SK-N-SH (cell line): ENCODE data around the gene MGST2. TPM values are rescaled to one million over a fixed set of nuclear protein-coding genes. Genes with fewer than 3 reads are reported as not detected.

Source experiments
- CTCF ChIA-PET: fragments of 300-600, 350-600 bp; formaldehyde crosslinking; extraction: SDS; loops from one replicate; lab custom pipeline; 2021; lab: Yijun Ruan, JAX
- POLR2A ChIA-PET: fragments of 350-600 bp; sonication (Branson Sonifier 250); formaldehyde crosslinking; extraction: SDS; loops from one replicate; lab custom pipeline; 2020; ENCODE audit warnings: antibody characterized with exemption, inconsistent platforms; lab: Yijun Ruan, JAX
- DNase-seq: peaks from one replicate; pipeline ENCODE4 v3.0.0; 2012
- H2AFZ ChIP-seq: fragments of 200-600 bp; sonication (generic); 2 replicates; pipeline ENCODE4 v1.8.1; 2016; ENCODE audit warnings: antibody characterized with exemption, mild to moderate bottlenecking, low read depth
- H3F3A ChIP-seq: fragments of 200-600 bp; sonication (generic); replicated peaks from 2 replicates; pipeline ENCODE3; 2016; ENCODE audit warnings: antibody characterized with exemption, mild to moderate bottlenecking; ENCODE audit not compliant: insufficient read depth
- H3K27ac ChIP-seq, 2 experiments: fragments of 200-500 bp in 1 of 2; fragments of 200-600 bp in 1 of 2; sonication (Bioruptor generic) in 1 of 2; sonication (generic), shearing (Covaris generic) in 1 of 2; 2 replicates each; pipeline versions ENCODE4 v1.5.1 to v1.6.1; 2014 to 2016; ENCODE audit warnings: low read depth in 2 of 2, inconsistent platforms in 1 of 2, low read length in 1 of 2, mild to moderate bottlenecking in 1 of 2, mixed read lengths in 1 of 2
- H3K27me3 ChIP-seq: fragments of 200-600 bp; sonication (generic), shearing (Covaris generic); 2 replicates; pipeline ENCODE4 v1.6.1; 2016; ENCODE audit warnings: mixed run types; ENCODE audit not compliant: insufficient read depth
- H3K36me3 ChIP-seq, 2 experiments: fragments of 200-500 bp in 1 of 2; fragments of 200-600 bp in 1 of 2; sonication (Bioruptor generic) in 1 of 2; sonication (generic) in 1 of 2; replicated peaks in 1 of 2; 2 replicates each; pipeline versions ENCODE3 to v1.5.1; 2014 to 2016; ENCODE audit warnings: low read length in 1 of 2, mild to moderate bottlenecking in 1 of 2; ENCODE audit not compliant: insufficient read depth in 2 of 2, control insufficient read depth in 1 of 2
- H3K4me1 ChIP-seq, 2 experiments: fragments of 200-500 bp in 1 of 2; fragments of 200-600 bp in 1 of 2; sonication (Bioruptor generic) in 1 of 2; sonication (generic), shearing (Covaris generic) in 1 of 2; 2 replicates each; pipeline versions ENCODE4 v1.5.1 to v1.6.1; 2014 to 2016; ENCODE audit warnings: low read depth in 1 of 2, low read length in 1 of 2, mixed run types in 1 of 2; ENCODE audit not compliant: insufficient read depth in 2 of 2, control insufficient read depth in 1 of 2
- H3K4me2 ChIP-seq: fragments of 200-600 bp; sonication (generic), shearing (Covaris generic); 2 replicates; pipeline ENCODE4 v1.6.1; 2017; ENCODE audit warnings: mixed run types
- H3K4me3 ChIP-seq, 2 experiments: fragments of 200-500 bp in 1 of 2; fragments of 200-600 bp in 1 of 2; sonication (Bioruptor generic) in 1 of 2; sonication (generic), shearing (Covaris generic) in 1 of 2; 2 replicates each; pipeline versions ENCODE4 v1.5.1 to v1.8.1; 2014 to 2016; ENCODE audit warnings: low read depth in 2 of 2, inconsistent platforms in 1 of 2, low read length in 1 of 2, mild to moderate bottlenecking in 1 of 2, mixed read lengths in 1 of 2, moderate library complexity in 1 of 2
- H3K79me2 ChIP-seq: fragments of 200-600 bp; sonication (generic); 2 replicates; pipeline ENCODE4 v1.8.1; 2017; ENCODE audit warnings: mild to moderate bottlenecking; ENCODE audit not compliant: insufficient read depth
- H3K9ac ChIP-seq: fragments of 200-600 bp; sonication (generic); 2 replicates; pipeline ENCODE4 v1.6.1; 2017; ENCODE audit warnings: mixed run types
- H3K9me2 ChIP-seq: fragments of 200-600 bp; sonication (generic); 2 replicates; pipeline ENCODE4 v1.6.1; 2017; ENCODE audit warnings: mixed run types
- H3K9me3 ChIP-seq: fragments of 200-600 bp; sonication (generic); 2 replicates; pipeline ENCODE4 v1.6.1; 2017; ENCODE audit warnings: mixed run types, mild to moderate bottlenecking, moderate library complexity
- H4K20me1 ChIP-seq: fragments of 200-600 bp; sonication (generic); 2 replicates; pipeline ENCODE4 v1.6.1; 2017; ENCODE audit warnings: mild to moderate bottlenecking, mixed run types; ENCODE audit not compliant: insufficient read depth
- CHD2 ChIP-seq: fragments of 150-350 bp; IDR thresholded peaks from 2 replicates; pipeline ENCODE4 v1.6.1; 2018; ENCODE audit warnings: low read length; ENCODE audit not compliant: partially characterized antibody
- CTCF ChIP-seq: fragments of 200-600 bp; sonication (generic); IDR thresholded peaks from 2 replicates; pipeline ENCODE4 v1.6.1; 2017; ENCODE audit warnings: antibody characterized with exemption, mild to moderate bottlenecking, moderate library complexity
- ELF1 ChIP-seq: IDR thresholded peaks from 2 replicates; pipeline ENCODE4 v1.4.0; 2012
- EP300 ChIP-seq, 2 experiments: IDR thresholded peaks; 2 replicates each; pipeline versions ENCODE4 v1.4.0 to v1.6.1; 2012; ENCODE audit warnings: borderline replicate concordance in 1 of 2, low read depth in 1 of 2, low read length in 1 of 2
- EZH2phosphoT487 ChIP-seq: fragments of 200-600 bp; sonication (generic); IDR thresholded peaks from 2 replicates; pipeline ENCODE4 v1.6.1; 2017; ENCODE audit warnings: low read depth, mixed run types, mild to moderate bottlenecking, antibody characterized with exemption, moderate library complexity, borderline replicate concordance
- FOSL2 ChIP-seq: IDR thresholded peaks from 2 replicates; pipeline ENCODE4 v1.4.0; 2012; ENCODE audit warnings: low read depth, mild to moderate bottlenecking, moderate library complexity, borderline replicate concordance
- FOXM1 ChIP-seq: IDR thresholded peaks from 2 replicates; pipeline ENCODE4 v1.4.0; 2012; ENCODE audit warnings: low read depth, mild to moderate bottlenecking
- GABPA ChIP-seq: IDR thresholded peaks from 2 replicates; pipeline ENCODE4 v1.4.0; 2012; ENCODE audit warnings: low read depth, mild to moderate bottlenecking
- GATA2 ChIP-seq: sonication (generic); formaldehyde crosslinking; IDR thresholded peaks from 2 replicates; pipeline ENCODE4 v1.5.0; 2020; ENCODE audit warnings: mild to moderate bottlenecking, missing genetic modification reagents
- IRF3 ChIP-seq: fragments of 150-350 bp; IDR thresholded peaks from 2 replicates; pipeline ENCODE4 v1.6.1; 2016; ENCODE audit warnings: mild to moderate bottlenecking, low read depth, low read length
- JUND ChIP-seq: IDR thresholded peaks from 2 replicates; pipeline ENCODE4 v1.4.0; 2012
- MAX ChIP-seq: IDR thresholded peaks from 2 replicates; pipeline ENCODE4 v1.4.0; 2012; ENCODE audit warnings: low read depth
- MEF2A ChIP-seq: IDR thresholded peaks from 2 replicates; pipeline ENCODE4 v1.4.0; 2012; ENCODE audit warnings: low read depth, borderline replicate concordance
- MXI1 ChIP-seq: IDR thresholded peaks from 2 replicates; pipeline ENCODE4 v1.6.1; 2012; ENCODE audit warnings: mild to moderate bottlenecking, low read depth, low read length, improper control_type of control experiment
- PBX3 ChIP-seq: IDR thresholded peaks from 2 replicates; pipeline ENCODE4; 2012
- POLR2AphosphoS5 ChIP-seq: IDR thresholded peaks from 2 replicates; pipeline ENCODE4 v1.6.1; 2012; ENCODE audit warnings: low read depth, low read length
- RAD21 ChIP-seq: IDR thresholded peaks from 2 replicates; pipeline ENCODE4 v1.6.1; 2012; ENCODE audit warnings: mild to moderate bottlenecking, low read length
- RCOR1 ChIP-seq: fragments of 150-350 bp; IDR thresholded peaks from 2 replicates; pipeline ENCODE4 v1.6.1; 2017; ENCODE audit warnings: antibody characterized with exemption, low read length
- REST ChIP-seq: IDR thresholded peaks from 2 replicates; pipeline ENCODE4 v1.6.1; 2012; ENCODE audit warnings: mild to moderate bottlenecking, low read depth, low read length, moderate library complexity
- RFX5 ChIP-seq: IDR thresholded peaks from 2 replicates; pipeline ENCODE4 v1.6.1; 2012; ENCODE audit warnings: mild to moderate bottlenecking, improper control_type of control experiment, low read length
- SIN3A ChIP-seq: IDR thresholded peaks from 2 replicates; pipeline ENCODE4 v1.6.1; 2012; ENCODE audit warnings: low read depth, mild to moderate bottlenecking, low read length, moderate library complexity, borderline replicate concordance
- SMC3 ChIP-seq: IDR thresholded peaks from 2 replicates; pipeline ENCODE4 v1.6.1; 2012; ENCODE audit warnings: low read depth, low read length, improper control_type of control experiment
- TAF1 ChIP-seq: IDR thresholded peaks from 2 replicates; pipeline ENCODE4 v1.6.1; 2012; ENCODE audit warnings: low read depth, mild to moderate bottlenecking, low read length, moderate library complexity, borderline replicate concordance
- TCF12 ChIP-seq: IDR thresholded peaks from 2 replicates; pipeline ENCODE4 v1.4.0; 2012
- TEAD4 ChIP-seq: IDR thresholded peaks from 2 replicates; pipeline ENCODE4 v1.4.0; 2012; ENCODE audit warnings: mild to moderate bottlenecking, borderline replicate concordance; ENCODE audit not compliant: insufficient read depth
- USF1 ChIP-seq: IDR thresholded peaks from 2 replicates; pipeline ENCODE4 v1.4.0; 2012; ENCODE audit warnings: low read depth, borderline replicate concordance
- WGBS: methylation state at CpG from one replicate; pipeline ENCODE4 v1.1.6; 2017; ENCODE audit warnings: low lambda C conversion rate; 5-methylcytosine and 5-hydroxymethylcytosine counted together
- polyA plus RNA-seq, 3 experiments: library from polyadenylated mRNA; depleted of rRNA; stranded (reverse); fragments of >200 nt; gene quantifications; 2 replicates each; pipeline ENCODE4 v1.2.3, GENCODE V29; 2012

Gene MGST2
- polyA plus RNA-seq, 1 of the 3 experiments (the other 2 are of a cell fraction) = 26.5 TPM

GRCh38 chr4:139734875-139735380, 69.3 kb downstream of the MGST2 start:
- no peaks in the 10 kb centered on the region for H4K20me1 ChIP-seq
- H3K9me2 ChIP-seq = no peaks in the 10 kb centered on the region
- no peaks in the 10 kb centered on the region for H3K79me2 ChIP-seq
- H3K4me1 ChIP-seq = peaks cover 6 to 46% of the 10 kb centered on the region in 2 experiments; a peak in 3 of 4 replicates
- peak overlapping the region; percentile 60 for H2AFZ ChIP-seq
- CTCF ChIA-PET = interaction anchor here (0.6 to 2.6 kb wide), 53 partner anchors 11 to 875 kb away, joined by 3 to 13 read pairs (median 4); partner anchors contain the start of gene MAML3
- POLR2A ChIA-PET = interaction anchor here (1.0 to 1.8 kb wide), 5 partner anchors 153 to 504 kb away, joined by 3 to 12 read pairs (median 7); no protein-coding TSS in a partner anchor
- H3K27ac ChIP-seq = peak overlapping the region; percentile 43 to 99
- H3K4me2 ChIP-seq = peak overlapping the region; percentile 78
- no peaks in the 10 kb centered on the region for H3K9me3 ChIP-seq
- H3K36me3 ChIP-seq = peaks cover 0 to 3% of the 10 kb centered on the region in 2 experiments
- peak; percentile 97 for DNase-seq
- WGBS = 23% methylated on average over 13 of the region's 42 CpGs
- peaks cover 4% of the 10 kb centered on the region for H3F3A ChIP-seq
- peak overlapping the region; percentile 39 to 58; a peak in 3 of 4 replicates for H3K4me3 ChIP-seq
- H3K27me3 ChIP-seq = no peaks in the 10 kb centered on the region
- H3K9ac ChIP-seq = peak overlapping the region; percentile 61
- TF ChIP-seq ELF1 (no peak), FOSL2 (no peak), IRF3 (no peak), PBX3 (peak; percentile 61), RCOR1 (peak; percentile 90), RFX5 (peak; percentile 60; the same call in 1 of the 2 replicates), EZH2phosphoT487 (no peak), USF1 (no peak), FOXM1 (no peak), MAX (peak; percentile 83), SMC3 (peak; percentile 84), CHD2 (peak; percentile 87), EP300 (IDR thresholded peaks at IDR 0.05; ENCODE audit: borderline replicate concordance in 1 of 2, low read depth in 1 of 2, low read length in 1 of 2) (peak in 1 of 2 experiments; percentile 97; a peak in 2 of 4 replicates), MEF2A (no peak), SIN3A (no peak), GATA2 (CRISPR knock-in tag) (peak; percentile 97), CTCF (peak; percentile 77), REST (no peak), TCF12 (peak; percentile 60), POLR2AphosphoS5 (no peak), TAF1 (0 out of 2 replicates have a peak, but pooled peaks have one; percentile 6), MXI1 (peak; percentile 82), GABPA (no peak), JUND (no peak), TEAD4 (0 out of 2 replicates have a peak, but pooled peaks have one; percentile 38), RAD21 (peak; percentile 82)
